Activated T-helper 1 cell treated with anti-CD3 and anti-CD28 coated beads, Interleukin-12 subunit alpha, Interleukin-12 subunit beta, Interleukin-2, Interleukin-4 antibody, amounts not matched to agents 30 ng/mL and 10 ng/mL and 1 ng/mL, durations not matched to agents 14 hours and 24 hours and 36 hours (primary cell): ENCODE measurements around the gene CHD5. TPM values are rescaled to one million over a fixed set of nuclear protein-coding genes. Genes with fewer than 3 reads are reported as not detected.

Source experiments
- DNase-seq: peaks from one replicate; pipeline ENCODE4 v3.0.0; 2021; ENCODE audit warnings: low spot score
- H3K27ac Mint-ChIP-seq: one replicate; pipeline ENCODE4 v1.8.0; 2021; ENCODE audit warnings: mild to moderate bottlenecking, mixed read lengths
- H3K27me3 Mint-ChIP-seq: one replicate; pipeline ENCODE4 v1.8.0; 2022; ENCODE audit warnings: mild to moderate bottlenecking, moderate library complexity, mixed read lengths; ENCODE audit not compliant: insufficient read depth
- H3K36me3 Mint-ChIP-seq: one replicate; pipeline ENCODE4 v1.8.0; 2021; ENCODE audit warnings: low read depth, mixed read lengths
- H3K4me1 Mint-ChIP-seq: one replicate; pipeline ENCODE4 v1.8.0; 2021; ENCODE audit warnings: low read depth, mixed read lengths
- H3K4me3 Mint-ChIP-seq: one replicate; pipeline ENCODE4 v1.8.0; 2021; ENCODE audit warnings: mild to moderate bottlenecking, moderate library complexity, mixed read lengths
- H3K9me3 Mint-ChIP-seq: one replicate; pipeline ENCODE4 v1.8.0; 2021; ENCODE audit warnings: mixed read lengths
- intact Hi-C: fragments of 100-400 bp; cut with micrococcal nuclease; formaldehyde crosslinking; loops from one replicate; pipeline ENCODE4 v1.15.1; 2024
- total RNA-seq: library from RNA; stranded (reverse); gene quantifications from 2 replicates; pipeline ENCODE4 v1.2.3, GENCODE V29; 2022

CHD5 gene
- total RNA-seq, 1 donor from 2014 or later, result 0.62 TPM

DNA sequence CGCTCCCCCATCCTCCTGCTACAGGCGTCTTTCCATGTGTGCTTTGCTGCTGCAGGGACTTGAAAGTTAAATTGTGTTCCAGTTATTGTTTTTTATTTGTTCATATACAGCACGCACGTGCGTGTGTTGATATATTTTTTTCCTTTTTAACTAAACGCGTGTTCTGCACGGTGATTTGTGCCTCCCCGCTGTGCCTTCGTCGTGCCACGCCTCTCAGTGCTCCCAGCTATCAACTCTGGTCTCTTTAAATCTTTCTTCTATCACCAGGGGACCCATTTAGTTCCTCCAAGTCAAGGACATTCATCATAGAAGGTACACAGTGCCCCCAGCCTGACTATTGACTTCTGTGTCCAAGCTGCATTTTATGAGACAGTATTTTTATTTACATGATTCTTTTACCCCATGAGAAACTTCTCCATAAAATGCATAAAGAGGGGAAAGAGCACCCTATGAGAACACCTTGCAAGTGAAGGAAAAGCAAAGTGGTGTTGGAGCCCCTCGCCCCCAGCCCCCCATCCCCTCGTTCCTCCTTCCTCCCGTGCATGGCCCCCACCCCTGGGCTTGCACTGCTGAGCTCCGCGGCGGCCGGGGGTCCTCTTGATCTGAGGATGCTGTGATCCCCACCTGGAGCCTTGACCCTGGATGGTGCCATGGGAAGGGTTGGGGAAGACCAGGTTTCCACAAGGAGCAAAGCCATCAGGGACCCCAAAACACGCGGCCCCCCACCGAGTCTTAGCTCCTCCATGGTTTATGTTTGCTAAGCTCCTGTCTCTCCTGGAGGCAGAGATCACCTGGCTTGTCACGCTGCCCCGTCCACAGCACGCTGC is 88.9 kb downstream of the CHD5 start:
- Mint-ChIP-seq H3K27me3 (no peaks in the 10 kb centered on the region), H3K4me1 (no peaks in the 10 kb centered on the region), H3K4me3 (no peak overlapping the region), H3K27ac (no peak overlapping the region), H3K36me3 (peaks cover 12% of the 10 kb centered on the region), H3K9me3 (no peaks in the 10 kb centered on the region)
- no peak for DNase-seq
- intact Hi-C loops, result no loop called here

DNA sequence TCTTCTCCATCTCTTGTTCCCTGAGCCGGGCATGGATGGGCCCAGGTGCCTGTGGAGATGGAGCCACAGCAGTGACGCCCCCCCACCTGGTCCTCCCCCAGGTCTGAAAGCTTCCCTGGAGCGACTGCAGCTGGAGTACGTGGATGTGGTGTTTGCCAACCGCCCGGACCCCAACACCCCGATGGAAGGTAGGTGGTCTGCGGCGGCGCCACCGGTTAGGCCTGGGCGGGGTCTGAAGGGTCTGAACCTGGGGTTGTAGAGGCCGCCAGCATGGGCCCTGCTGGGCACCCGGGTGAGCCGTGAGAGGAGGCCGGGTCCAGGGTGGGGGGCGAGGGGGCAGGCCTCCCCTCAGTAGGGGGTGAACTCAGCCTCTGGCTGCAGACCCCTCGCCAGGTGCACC is 89.8 kb downstream of the CHD5 start:
- Mint-ChIP-seq H3K9me3 (no peaks in the 10 kb centered on the region), H3K27ac (no peak overlapping the region), H3K4me1 (no peaks in the 10 kb centered on the region), H3K4me3 (no peak overlapping the region), H3K27me3 (no peaks in the 10 kb centered on the region), H3K36me3 (peaks cover 13% of the 10 kb centered on the region)
- intact Hi-C loops, result no loop called here
- no peak for DNase-seq

DNA sequence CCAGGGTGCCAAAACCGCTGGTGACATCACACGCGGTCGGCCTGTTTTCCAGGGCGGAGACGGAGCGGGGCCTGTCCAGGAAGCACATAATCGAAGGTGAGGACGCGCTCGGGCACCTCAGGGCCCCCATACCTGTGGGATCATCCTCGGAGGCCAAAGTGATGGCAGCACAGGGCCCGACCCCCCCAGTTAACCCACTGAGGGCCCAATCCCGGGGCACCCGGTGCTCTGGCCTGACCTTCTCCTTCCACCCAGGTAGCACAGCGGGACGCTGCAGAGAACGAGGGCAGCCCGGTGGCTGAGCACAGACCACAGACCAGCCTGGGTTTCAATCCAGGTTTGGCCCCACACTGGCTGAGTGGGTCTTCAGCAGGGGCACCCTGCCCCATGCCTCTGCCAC is 91.2 kb downstream of the CHD5 start:
- intact Hi-C loops, result no loop called here
- peaks cover 15% of the 10 kb centered on the region for H3K36me3 Mint-ChIP-seq

DNA sequence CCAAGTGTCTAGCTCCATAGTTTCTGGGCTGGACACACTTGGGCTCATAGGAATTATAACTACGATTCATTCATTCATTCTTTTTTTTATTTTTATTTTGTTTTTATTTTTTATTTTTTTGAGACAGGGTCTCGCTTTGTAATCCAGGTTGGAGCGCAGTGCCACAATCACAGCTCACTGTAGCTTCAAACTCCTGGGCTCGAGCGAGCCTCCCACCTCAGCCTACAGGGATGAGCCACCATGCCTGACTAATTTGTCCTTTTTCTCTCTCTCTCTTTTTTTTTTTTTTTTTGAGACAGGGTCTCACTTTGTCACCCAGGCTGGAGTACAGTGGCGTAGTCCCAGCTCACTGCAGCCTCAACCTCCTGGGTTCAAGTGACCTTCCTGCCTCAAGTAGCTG is 92.2 kb downstream of the CHD5 start:
- Mint-ChIP-seq H3K36me3 (peaks cover 13% of the 10 kb centered on the region), H3K27ac (no peak overlapping the region)
- intact Hi-C loops, result no loop called here

More for the DNA sequence above, 91.2 kb downstream of the CHD5 start:
- DNase-seq, result no peak
- H3K9me3 Mint-ChIP-seq, result no peaks in the 10 kb centered on the region
- no peak overlapping the region for H3K27ac Mint-ChIP-seq
- H3K27me3 Mint-ChIP-seq, result no peaks in the 10 kb centered on the region
- no peaks in the 10 kb centered on the region for H3K4me1 Mint-ChIP-seq
- no peak overlapping the region for H3K4me3 Mint-ChIP-seq

DNA sequence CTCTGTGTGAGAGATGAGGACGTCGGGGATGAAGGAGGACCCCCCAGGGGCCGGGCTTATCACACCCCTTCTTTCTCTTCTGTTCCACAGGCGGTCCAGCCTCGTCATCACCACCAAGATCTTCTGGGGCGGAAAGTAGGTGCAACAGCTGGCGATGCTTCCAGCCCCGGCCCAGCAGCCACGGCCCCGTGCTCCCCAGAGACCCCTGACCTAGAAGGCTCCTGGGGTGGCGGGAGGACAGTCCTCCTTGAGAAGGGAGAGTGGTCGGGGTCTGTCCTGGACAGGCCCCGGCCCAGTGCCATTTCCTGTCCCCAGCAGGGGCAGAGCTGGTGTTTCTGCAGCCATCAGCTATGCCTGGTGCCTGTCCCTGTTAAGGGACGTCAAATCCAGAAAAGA is 92.7 kb downstream of the CHD5 start:
- DNase-seq, result no peak
- Mint-ChIP-seq H3K27ac (no peak overlapping the region), H3K4me3 (no peak overlapping the region), H3K4me1 (no peaks in the 10 kb centered on the region), H3K27me3 (no peaks in the 10 kb centered on the region), H3K9me3 (no peaks in the 10 kb centered on the region), H3K36me3 (peaks cover 13% of the 10 kb centered on the region)
- intact Hi-C loops, result no loop called here

More for the DNA sequence above, 92.2 kb downstream of the CHD5 start:
- Mint-ChIP-seq H3K27me3 (no peaks in the 10 kb centered on the region), H3K4me1 (no peaks in the 10 kb centered on the region), H3K4me3 (no peak overlapping the region), H3K9me3 (no peaks in the 10 kb centered on the region)
- no peak for DNase-seq

DNA sequence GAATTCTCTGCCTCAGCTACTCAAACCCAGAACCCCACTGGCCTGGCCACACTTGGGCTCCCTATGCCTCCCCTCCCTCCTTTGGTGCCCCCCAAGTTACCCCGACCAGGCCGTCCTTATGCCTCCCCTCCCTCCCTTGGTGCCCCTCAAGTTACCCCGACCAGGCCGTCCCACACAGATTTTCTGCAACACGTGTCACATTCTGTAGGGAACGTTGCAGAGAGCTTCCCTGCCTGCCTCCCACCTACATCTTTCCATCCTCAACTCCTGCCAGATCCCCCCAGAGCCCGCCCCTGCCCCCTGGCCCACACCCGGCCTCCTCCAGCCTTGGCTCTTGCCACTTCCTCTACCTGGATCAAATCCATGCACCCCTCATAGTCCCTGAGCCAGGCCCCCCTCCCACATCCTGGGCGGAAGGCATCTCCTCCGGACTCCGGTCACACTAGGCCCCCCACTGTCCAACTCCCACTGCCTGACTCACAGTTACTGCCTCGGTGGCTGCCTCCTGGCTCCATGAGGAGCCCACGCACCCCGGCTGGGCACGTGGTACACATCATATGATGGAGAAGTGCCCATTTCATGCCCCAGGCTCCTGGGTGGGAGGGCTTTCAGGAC is 93.3 kb downstream of the CHD5 start:
- intact Hi-C loops, result no loop called here
- H3K27me3 Mint-ChIP-seq, result no peaks in the 10 kb centered on the region
- H3K36me3 Mint-ChIP-seq, result peaks cover 14% of the 10 kb centered on the region
- no peaks in the 10 kb centered on the region for H3K9me3 Mint-ChIP-seq
- DNase-seq, result no peak
- H3K27ac Mint-ChIP-seq, result no peak overlapping the region
- H3K4me1 Mint-ChIP-seq, result no peaks in the 10 kb centered on the region
- no peak overlapping the region for H3K4me3 Mint-ChIP-seq

DNA sequence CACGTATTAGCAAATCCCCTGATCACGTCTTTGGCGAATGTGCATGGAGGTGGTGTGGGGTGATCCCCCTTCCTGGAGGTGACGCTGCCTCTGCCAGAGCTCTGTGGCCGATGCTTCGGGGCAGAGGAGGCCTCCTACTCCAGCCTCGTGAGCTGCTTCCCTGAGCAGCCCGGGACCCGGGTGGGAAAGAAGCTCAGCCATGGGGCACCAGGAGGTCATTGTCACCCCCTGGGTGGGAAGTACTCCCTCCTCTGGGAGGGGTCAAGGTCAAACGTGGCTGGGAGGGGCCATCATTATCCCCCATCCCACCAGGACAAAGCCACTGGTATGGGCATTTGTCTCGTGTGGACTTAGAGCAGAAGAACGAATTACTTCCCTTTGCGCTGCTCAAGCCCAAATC is 93.8 kb downstream of the CHD5 start:
- intact Hi-C loops, result no loop called here
- Mint-ChIP-seq H3K27me3 (no peaks in the 10 kb centered on the region), H3K27ac (no peak overlapping the region), H3K4me3 (no peak overlapping the region), H3K9me3 (no peaks in the 10 kb centered on the region), H3K36me3 (peaks cover 18% of the 10 kb centered on the region), H3K4me1 (no peaks in the 10 kb centered on the region)
- DNase-seq, result no peak

DNA sequence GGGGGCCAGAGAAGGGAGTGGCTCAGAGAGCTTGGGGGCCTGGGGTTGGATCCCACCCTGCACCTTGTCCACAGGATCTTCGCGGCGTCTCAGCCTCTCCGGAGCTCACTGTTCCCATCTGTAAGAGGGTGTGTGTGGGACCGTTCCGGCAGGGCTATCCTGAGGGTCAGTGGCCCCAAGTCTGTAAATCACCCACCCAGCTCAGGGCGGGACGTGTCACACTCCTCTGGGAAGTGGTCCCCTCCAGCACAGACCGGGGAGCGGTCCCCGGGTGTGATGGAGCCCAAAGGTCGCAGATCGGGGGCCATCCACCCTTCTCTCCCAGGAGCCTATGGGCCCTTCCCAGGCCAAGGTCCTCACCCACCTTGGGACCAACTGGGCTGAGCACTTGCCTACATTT is 94.5 kb downstream of the CHD5 start:
- H3K27me3 Mint-ChIP-seq, result no peaks in the 10 kb centered on the region
- H3K27ac Mint-ChIP-seq, result no peak overlapping the region
- H3K9me3 Mint-ChIP-seq, result no peaks in the 10 kb centered on the region
- DNase-seq, result no peak
- H3K4me3 Mint-ChIP-seq, result no peak overlapping the region
- no peaks in the 10 kb centered on the region for H3K4me1 Mint-ChIP-seq
- H3K36me3 Mint-ChIP-seq, result peaks cover 16% of the 10 kb centered on the region
- intact Hi-C loops, result no loop called here

DNA sequence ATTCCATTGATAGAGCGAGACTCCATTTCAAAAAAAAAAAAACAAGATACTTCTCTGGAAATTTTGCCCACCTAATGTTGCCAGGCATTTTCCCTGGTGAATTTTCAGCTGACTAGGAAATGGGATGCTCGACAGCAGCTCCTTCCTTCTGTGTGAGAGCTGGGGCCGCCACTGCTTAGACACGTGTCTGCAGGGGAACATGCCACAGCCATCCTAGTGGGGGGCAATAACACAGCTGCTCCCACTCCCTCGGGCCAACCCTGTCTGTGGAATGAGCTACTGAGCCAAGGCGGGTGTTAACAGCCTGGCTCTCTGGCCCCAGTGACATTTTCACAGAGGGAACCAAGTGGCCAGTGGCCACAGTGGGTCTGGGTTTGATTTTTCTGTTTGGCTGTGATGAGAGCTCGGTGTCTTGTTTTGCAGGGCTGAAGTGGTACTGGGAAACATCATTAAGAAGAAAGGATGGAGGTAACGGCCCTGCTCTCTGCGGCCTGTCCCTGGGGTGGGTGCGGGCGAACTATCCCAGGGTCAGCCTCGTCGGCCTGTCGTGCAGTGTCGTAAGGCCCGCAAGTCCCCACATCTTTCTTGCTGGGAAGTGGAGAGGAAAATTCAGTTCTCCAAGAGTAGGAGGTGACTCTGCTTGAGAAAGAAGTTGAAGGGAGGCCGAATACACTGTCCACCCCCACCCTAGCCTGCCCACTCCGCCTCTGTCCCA is 95.2 kb downstream of the CHD5 start:
- DNase-seq, result no peak
- Mint-ChIP-seq H3K27ac (no peak overlapping the region), H3K36me3 (peaks cover 16% of the 10 kb centered on the region), H3K9me3 (no peaks in the 10 kb centered on the region), H3K4me3 (no peak overlapping the region), H3K4me1 (no peaks in the 10 kb centered on the region), H3K27me3 (no peaks in the 10 kb centered on the region)
- intact Hi-C loops, result no loop called here

DNA sequence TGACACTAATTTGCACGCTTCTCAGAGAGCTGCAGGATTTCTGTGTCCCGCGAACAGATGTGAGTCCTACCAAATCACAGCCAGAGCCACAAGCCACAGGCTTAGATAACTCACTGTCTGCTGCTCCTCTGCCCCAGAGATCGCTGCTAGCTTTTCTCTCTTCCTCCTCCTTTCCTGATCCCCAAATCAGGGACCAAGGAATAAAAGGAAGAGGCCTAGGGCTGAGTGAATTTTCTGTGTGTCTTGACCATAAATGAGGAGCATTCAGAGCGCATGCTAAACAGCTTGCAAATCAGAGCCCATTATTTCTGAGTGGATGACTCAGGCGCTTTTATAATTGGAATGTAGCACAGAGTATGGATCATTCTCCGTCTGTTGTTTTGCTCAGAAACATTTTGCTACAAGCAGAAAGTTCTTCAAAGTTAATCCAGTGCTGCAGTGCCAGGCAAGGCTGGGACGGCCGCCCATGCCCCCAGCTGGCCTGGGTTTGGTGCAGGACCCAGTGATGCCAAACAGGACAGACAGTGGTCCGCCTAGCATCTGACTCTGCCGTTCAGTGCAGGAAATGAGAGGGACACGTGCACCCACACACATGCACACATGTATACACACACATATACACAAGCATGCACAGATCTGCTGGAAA is 96.2 kb downstream of the CHD5 start:
- no peaks in the 10 kb centered on the region for H3K27me3 Mint-ChIP-seq
- no peak for DNase-seq
- H3K9me3 Mint-ChIP-seq, result no peaks in the 10 kb centered on the region
- no peak overlapping the region for H3K4me3 Mint-ChIP-seq
- no peaks in the 10 kb centered on the region for H3K4me1 Mint-ChIP-seq
- peaks cover 20% of the 10 kb centered on the region for H3K36me3 Mint-ChIP-seq
- intact Hi-C loops, result no loop called here
- H3K27ac Mint-ChIP-seq, result no peak overlapping the region

DNA sequence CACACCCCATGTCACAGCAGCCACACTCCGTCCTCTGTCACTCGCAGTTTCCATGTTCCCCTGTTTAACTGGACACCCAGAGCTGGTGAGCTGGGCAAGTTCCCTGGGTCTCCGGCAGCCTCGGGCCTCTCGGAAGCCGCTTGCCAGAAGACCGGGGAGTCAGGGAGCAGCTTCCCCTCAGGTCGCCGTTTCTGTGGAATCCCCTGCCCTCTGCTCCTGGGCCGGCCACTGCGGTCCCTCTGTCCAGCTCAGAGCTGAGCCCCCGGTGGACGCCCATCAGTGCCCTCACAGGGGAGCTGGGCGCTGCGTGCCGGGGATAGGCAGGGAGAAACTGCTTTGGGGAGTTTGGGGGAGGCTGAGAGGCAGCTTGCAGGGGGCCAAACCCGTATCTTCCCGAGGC is 96.7 kb downstream of the CHD5 start:
- Mint-ChIP-seq H3K36me3 (peaks cover 24% of the 10 kb centered on the region), H3K4me3 (no peak overlapping the region)
- intact Hi-C loops, result no loop called here

DNA sequence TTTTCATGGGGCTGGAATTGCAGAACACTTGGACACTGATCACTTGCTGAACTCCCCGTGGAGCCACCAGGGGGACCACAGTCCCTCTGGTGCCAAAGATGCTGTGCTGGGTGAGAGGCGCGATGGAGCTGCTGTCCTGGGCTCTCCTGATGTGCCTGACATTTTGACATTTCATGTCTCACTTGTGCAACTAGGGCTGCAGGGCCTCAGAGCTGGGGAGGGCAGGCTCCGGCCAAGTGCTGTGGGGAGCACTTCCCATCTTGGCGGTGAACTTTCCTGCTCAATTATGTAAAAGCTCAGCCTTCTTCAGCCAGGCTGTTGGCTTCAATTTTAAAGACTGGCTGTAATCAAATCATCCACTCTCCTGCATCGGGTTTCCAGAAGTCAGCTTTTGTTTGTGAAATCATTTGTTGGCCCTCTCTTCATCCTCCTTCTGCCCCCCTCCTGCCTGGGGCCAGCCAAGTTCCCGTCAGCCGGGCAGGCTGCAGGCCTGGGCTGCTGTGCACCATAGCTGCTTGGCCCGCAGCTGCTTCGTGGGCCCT is 97.6 kb downstream of the CHD5 start:
- Mint-ChIP-seq H3K27me3 (no peaks in the 10 kb centered on the region), H3K9me3 (no peaks in the 10 kb centered on the region), H3K4me1 (no peaks in the 10 kb centered on the region), H3K27ac (no peak overlapping the region), H3K36me3 (peaks cover 27% of the 10 kb centered on the region), H3K4me3 (no peak overlapping the region)
- DNase-seq, result no peak
- intact Hi-C loops, result no loop called here

More for the DNA sequence above, 96.7 kb downstream of the CHD5 start:
- H3K4me1 Mint-ChIP-seq, result no peaks in the 10 kb centered on the region
- H3K27ac Mint-ChIP-seq, result no peak overlapping the region
- no peaks in the 10 kb centered on the region for H3K27me3 Mint-ChIP-seq
- no peaks in the 10 kb centered on the region for H3K9me3 Mint-ChIP-seq
- no peak for DNase-seq
